ENCODE measurements around the gene COL5A2. TPM values are rescaled to one million over a fixed set of nuclear protein-coding genes. Genes with fewer than 3 reads are reported as not detected.

Gene COL5A2
- total RNA-seq, 2 donors from 2014 or later: 8.2 to 17.6 TPM

DNA sequence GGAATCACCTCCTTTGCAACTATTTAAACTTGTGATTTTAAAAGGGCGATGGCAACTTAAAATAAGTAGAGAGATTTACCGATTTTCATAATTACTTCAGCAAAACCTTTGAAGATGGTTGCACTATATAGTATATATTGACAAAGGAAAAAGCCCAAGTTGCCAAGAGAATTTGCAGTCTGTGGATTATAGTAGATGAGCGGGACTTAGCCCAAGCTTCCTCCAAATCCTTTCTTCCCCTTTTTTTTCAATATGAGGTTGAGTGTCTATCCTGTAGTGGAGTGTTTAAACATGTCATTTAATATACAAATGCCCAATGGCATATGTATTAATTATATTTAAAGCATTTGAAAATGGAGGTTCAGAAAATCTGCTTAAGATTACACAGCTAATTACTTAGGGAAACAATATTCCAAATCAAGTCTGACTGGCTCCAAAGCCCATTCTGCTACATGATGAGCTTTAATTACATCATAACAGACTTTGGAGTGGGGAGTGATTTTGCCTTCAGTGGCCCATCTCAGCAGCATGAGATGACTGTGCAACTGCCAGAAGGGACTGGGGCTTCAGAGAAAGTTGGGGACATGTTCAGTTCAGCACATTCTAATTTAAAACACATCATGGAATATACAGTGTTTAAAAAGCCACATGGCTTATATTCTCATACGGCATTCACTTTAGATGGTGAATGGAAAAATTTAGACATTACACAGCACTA is 132.2 kb downstream of the COL5A2 start:
- Histone ChIP-seq H3K9me3 (no peaks in the 10 kb centered on the region), H3K36me3 (no peaks in the 10 kb centered on the region), H3K27me3 (replicated peaks; ENCODE audit: insufficient read depth) (no peaks in the 10 kb centered on the region), H3K4me3 (no peak overlapping the region), H3K27ac (no peak overlapping the region), H3K4me1 (replicated peaks) (no peaks in the 10 kb centered on the region)
- TF ChIP-seq, protein P1, sequence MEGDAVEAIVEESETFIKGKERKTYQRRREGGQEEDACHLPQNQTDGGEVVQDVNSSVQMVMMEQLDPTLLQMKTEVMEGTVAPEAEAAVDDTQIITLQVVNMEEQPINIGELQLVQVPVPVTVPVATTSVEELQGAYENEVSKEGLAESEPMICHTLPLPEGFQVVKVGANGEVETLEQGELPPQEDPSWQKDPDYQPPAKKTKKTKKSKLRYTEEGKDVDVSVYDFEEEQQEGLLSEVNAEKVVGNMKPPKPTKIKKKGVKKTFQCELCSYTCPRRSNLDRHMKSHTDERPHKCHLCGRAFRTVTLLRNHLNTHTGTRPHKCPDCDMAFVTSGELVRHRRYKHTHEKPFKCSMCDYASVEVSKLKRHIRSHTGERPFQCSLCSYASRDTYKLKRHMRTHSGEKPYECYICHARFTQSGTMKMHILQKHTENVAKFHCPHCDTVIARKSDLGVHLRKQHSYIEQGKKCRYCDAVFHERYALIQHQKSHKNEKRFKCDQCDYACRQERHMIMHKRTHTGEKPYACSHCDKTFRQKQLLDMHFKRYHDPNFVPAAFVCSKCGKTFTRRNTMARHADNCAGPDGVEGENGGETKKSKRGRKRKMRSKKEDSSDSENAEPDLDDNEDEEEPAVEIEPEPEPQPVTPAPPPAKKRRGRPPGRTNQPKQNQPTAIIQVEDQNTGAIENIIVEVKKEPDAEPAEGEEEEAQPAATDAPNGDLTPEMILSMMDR (IDR thresholded peaks at IDR 0.05): no peak
- no peak for TF ChIP-seq POLR2AphosphoS5 (IDR thresholded peaks at IDR 0.05)
- DNase-seq (ENCODE audit: low spot score): no peak
- WGBS: 97% methylated on average over 4 of the region's 4 CpGs
- intact Hi-C loops (cut with DNase I): no loop called here

DNA sequence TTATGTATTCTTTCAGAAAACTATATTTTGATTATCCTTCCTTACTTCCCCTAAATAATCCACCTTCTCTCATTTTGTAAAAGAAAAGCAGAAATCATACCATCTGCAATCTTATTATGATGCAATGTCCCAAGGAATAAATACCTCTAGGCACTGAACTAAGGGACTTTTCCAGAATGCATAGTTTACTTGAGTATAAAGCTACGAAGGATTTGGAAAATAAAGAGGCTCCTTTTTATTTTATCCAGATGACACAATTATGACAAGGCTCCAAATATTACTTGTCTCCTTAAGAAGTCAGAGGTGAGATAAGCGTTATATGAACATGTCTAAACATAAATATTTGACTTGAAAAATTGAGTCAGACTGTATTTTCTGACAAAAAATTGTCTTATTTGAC is 133.2 kb downstream of the COL5A2 start:
- H3K36me3 ChIP-seq: no peaks in the 10 kb centered on the region
- no peak overlapping the region for H3K4me3 ChIP-seq
- intact Hi-C loops (cut with DNase I): no loop called here
- no peak for DNase-seq (ENCODE audit: low spot score)
- H3K27ac ChIP-seq: no peak overlapping the region
- WGBS: 86% methylated on average over 2 of the region's 2 CpGs
- H3K27me3 ChIP-seq (replicated peaks; ENCODE audit: insufficient read depth): no peaks in the 10 kb centered on the region
- no peak for TF ChIP-seq POLR2AphosphoS5 (IDR thresholded peaks at IDR 0.05)
- TF ChIP-seq, protein P1 (IDR thresholded peaks at IDR 0.05): no peak
- no peak for TF ChIP-seq POLR2A (IDR thresholded peaks at IDR 0.05)
- H3K4me1 ChIP-seq (replicated peaks): no peaks in the 10 kb centered on the region
- H3K9me3 ChIP-seq: no peaks in the 10 kb centered on the region

DNA sequence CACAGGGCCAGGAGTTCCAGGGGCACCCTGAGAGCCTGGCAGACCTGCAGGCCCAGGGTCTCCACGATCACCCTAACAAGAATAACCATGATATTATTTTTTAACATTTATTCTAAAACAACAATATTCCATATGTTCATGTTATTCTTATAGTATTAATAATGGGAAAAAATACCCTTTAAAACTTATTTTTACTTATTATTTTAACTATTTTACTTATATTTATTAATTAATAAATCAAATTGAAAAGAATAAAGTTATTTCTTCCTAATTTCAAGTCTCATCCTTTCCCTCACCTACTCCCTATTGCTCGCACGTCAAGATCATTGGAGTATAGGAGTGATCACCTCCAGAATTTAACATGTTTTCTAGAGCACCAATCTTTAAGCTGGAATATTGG is 133.7 kb downstream of the COL5A2 start:
- DNase-seq (ENCODE audit: low spot score): no peak
- WGBS: 94% methylated on average over 3 of the region's 3 CpGs
- Histone ChIP-seq H3K4me3 (no peak overlapping the region), H3K27ac (no peak overlapping the region), H3K4me1 (replicated peaks) (no peaks in the 10 kb centered on the region), H3K36me3 (no peaks in the 10 kb centered on the region), H3K27me3 (replicated peaks; ENCODE audit: insufficient read depth) (no peaks in the 10 kb centered on the region), H3K9me3 (no peaks in the 10 kb centered on the region)
- TF ChIP-seq POLR2AphosphoS5 (IDR thresholded peaks at IDR 0.05): no peak
- TF ChIP-seq, protein P1 (IDR thresholded peaks at IDR 0.05): no peak
- no peak for TF ChIP-seq POLR2A (IDR thresholded peaks at IDR 0.05)
- intact Hi-C loops (cut with DNase I): no loop called here

DNA sequence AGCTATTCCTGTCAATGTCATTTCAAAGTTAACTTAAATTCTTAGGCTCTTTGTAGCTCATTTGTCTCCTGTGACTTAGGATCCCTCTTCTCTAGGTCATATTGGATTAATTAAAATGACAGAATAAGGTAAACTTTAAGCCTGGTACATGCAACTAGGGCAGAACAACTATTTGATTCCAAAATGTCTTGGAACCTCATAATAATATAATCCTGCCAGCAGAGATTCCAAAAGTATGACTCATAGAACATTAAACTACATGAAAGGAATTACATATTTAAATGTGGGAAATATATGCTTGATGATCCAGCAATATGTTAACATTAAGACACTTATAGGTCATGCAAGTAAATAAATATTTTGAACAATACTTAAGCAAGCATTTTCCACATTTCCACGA is 142.0 kb downstream of the COL5A2 start:
- no peak for DNase-seq (ENCODE audit: low spot score)
- no peaks in the 10 kb centered on the region for H3K9me3 ChIP-seq
- no peaks in the 10 kb centered on the region for H3K27me3 ChIP-seq (replicated peaks; ENCODE audit: insufficient read depth)
- no peaks in the 10 kb centered on the region for H3K4me1 ChIP-seq (replicated peaks)
- no peak overlapping the region for H3K4me3 ChIP-seq
- intact Hi-C loops (cut with DNase I): no loop called here
- 95% methylated on average over 1 of the region's 1 CpG for WGBS
- TF ChIP-seq POLR2A (IDR thresholded peaks at IDR 0.05) (no peak), POLR2AphosphoS5 (IDR thresholded peaks at IDR 0.05) (no peak)
- no peaks in the 10 kb centered on the region for H3K36me3 ChIP-seq
- H3K27ac ChIP-seq: no peak overlapping the region

DNA sequence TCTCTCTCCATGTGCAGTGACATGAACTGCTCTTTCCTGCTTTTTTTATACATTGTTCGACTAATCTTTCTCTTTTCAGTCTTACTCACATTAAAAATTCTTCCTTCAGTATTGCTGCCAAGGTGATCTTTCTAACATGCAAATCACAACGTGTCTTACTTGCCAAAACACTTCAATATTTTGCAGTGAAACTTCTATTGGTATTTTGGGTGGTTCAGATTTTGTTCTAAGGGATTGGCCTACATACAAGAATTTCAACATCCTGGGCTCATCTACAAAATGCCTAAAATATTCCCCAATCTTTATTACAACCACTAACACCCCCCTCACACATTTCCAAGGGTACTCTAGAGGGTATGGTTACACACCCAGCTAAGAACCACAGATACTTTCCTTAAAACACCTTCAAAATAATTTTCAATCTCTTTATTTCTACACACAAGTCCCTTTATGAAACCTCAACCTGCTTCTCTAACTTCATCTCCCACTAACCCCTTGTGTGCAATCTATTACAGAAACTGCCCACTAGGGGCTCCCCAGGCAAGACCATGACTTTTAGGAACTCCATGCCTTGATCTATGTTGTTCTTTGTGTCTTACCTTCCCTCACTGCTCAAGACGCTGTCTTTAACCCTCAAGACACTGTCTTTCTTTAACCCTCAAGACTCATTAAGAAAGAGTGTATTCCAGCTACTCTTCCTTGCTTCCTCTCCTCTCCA is 154.5 kb downstream of the COL5A2 start:
- no peaks in the 10 kb centered on the region for H3K27me3 ChIP-seq (replicated peaks; ENCODE audit: insufficient read depth)
- TF ChIP-seq POLR2A (IDR thresholded peaks at IDR 0.05) (no peak), POLR2AphosphoS5 (IDR thresholded peaks at IDR 0.05) (no peak)
- TF ChIP-seq, protein P1 (IDR thresholded peaks at IDR 0.05): no peak
- H3K27ac ChIP-seq: no peak overlapping the region
- no peaks in the 10 kb centered on the region for H3K9me3 ChIP-seq
- intact Hi-C loops (cut with DNase I): no loop called here
- no peak overlapping the region for H3K4me3 ChIP-seq
- H3K36me3 ChIP-seq: no peaks in the 10 kb centered on the region
- H3K4me1 ChIP-seq (replicated peaks): no peaks in the 10 kb centered on the region
- 31% methylated on average over 3 of the region's 3 CpGs for WGBS
- no peak for DNase-seq (ENCODE audit: low spot score)
